Measurements from ENCODE around the gene PLAGL2. TPM values are rescaled to one million over a fixed set of nuclear protein-coding genes. Genes with fewer than 3 reads are reported as not detected.

The PLAGL2 gene
- total and polyA plus RNA-seq, 9 of the 15 experiments (the other 6 are each of a cell fraction or from before 2014, with no cell fraction given), result 3.1 to 24.3 (median 6.4) TPM

DNA sequence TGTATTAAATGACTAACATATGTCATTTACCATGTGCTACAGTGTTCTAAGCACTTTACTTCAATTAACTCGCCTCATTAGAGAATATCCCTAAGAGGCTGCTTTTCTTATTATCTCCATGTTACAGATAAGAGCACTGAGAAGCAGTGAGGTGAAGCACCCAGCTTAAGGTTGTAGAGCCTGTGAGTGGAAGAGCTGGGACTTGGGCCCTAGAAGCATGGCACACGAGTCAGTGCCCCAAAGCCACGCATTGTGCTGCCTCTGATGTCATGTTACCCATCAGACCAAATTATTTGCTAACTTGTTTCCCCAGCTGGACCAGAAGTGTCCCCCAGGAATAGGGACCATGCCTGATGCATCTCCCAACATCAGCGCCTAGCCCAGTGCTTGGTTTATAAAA lies 34.3 kb upstream of the PLAGL2 start:
- no peak for DNase-seq (ENCODE audit: extremely low read depth in 1 of 4, low spot score in 3 of 4)
- no TSS peak for BruUV-seq (replicated peaks)
- no peaks in the 10 kb centered on the region; the same call in 1 of the 2 replicates for H4K20me1 ChIP-seq (replicated peaks; ENCODE audit: control insufficient read depth, insufficient read depth, low read length)
- no peak overlapping the region for H3K9ac ChIP-seq (ENCODE audit: insufficient read depth in 1 of 2, low read depth in 2 of 2, low read length in 2 of 2)
- H3K9me3 ChIP-seq (replicated peaks; ENCODE audit: control insufficient read depth, insufficient read depth, low read depth, low read length), result no peaks in the 10 kb centered on the region
- ChIA-PET POLR2A (interaction anchor here (0.6 kb wide), 1 partner anchor 13 kb away, joined by 3 read pairs; no protein-coding TSS in a partner anchor), CTCF (ENCODE audit: low intra/inter-chr PET ratio) (no interaction called here)
- no peak overlapping the region for H3K27ac ChIP-seq (ENCODE audit: extremely low read depth, low read depth, low read length)
- no peak for FAIRE-seq
- peaks cover 3% of the 10 kb centered on the region; the same call in 1 of the 3 replicates for H3K36me3 ChIP-seq (ENCODE audit: control insufficient read depth, insufficient read depth, low read length)
- no peaks in the 10 kb centered on the region for H3K79me2 ChIP-seq (ENCODE audit: control insufficient read depth, insufficient read depth, low read length)
- no peaks in the 10 kb centered on the region for H3K4me1 ChIP-seq (replicated peaks in 1 of 2; ENCODE audit: control insufficient read depth in 2 of 2, insufficient read depth in 2 of 2, low read length in 2 of 2)
- no peak overlapping the region for H3K4me3 ChIP-seq
- intact Hi-C loops (cut with micrococcal nuclease) (no loop called here), in situ Hi-C loops (cut with MboI) (no loop called here)
- H3K27me3 ChIP-seq (ENCODE audit: control insufficient read depth in 2 of 2, insufficient read depth in 2 of 2, low read length in 2 of 2), result no peaks in the 10 kb centered on the region
- no peak overlapping the region for H3K4me2 ChIP-seq (ENCODE audit: insufficient read depth, low read length)
- no peak overlapping the region for H2AFZ ChIP-seq (ENCODE audit: low read depth, low read length)
- no peaks in the 10 kb centered on the region for H3K9me1 ChIP-seq (ENCODE audit: control insufficient read depth, insufficient read depth, low read length)
- TF ChIP-seq NONO (IDR thresholded peaks at IDR 0.05; ENCODE audit: low read depth in 2 of 2, low read length in 1 of 2), result no peak
- TF ChIP-seq SETDB1 (IDR thresholded peaks at IDR 0.05; ENCODE audit: low read length), result no peak
- no peak for TF ChIP-seq POLR2AphosphoS2 (IDR thresholded peaks at IDR 0.05; ENCODE audit: low read length)
- no peak for TF ChIP-seq DACH1 (IDR thresholded peaks at IDR 0.05; ENCODE audit: partially characterized antibody)
- TF ChIP-seq NFE2L1 (tag; IDR thresholded peaks at IDR 0.05; ENCODE audit: borderline replicate concordance, low read depth), result no peak
- no peak for TF ChIP-seq ZNF444 (CRISPR knock-in tag; IDR thresholded peaks at IDR 0.05)
- no peak for TF ChIP-seq NFRKB (IDR thresholded peaks at IDR 0.05; ENCODE audit: low read depth)
- TF ChIP-seq UBTF (IDR thresholded peaks at IDR 0.05; ENCODE audit: borderline replicate concordance in 1 of 2, low read depth in 2 of 2, low read length in 2 of 2), result no peak
- no peak for TF ChIP-seq ZNF551 (CRISPR knock-in tag; IDR thresholded peaks at IDR 0.05)
- TF ChIP-seq ZNF253 (CRISPR knock-in tag; conservative IDR thresholded peaks at IDR 0.05), result no peak
- no peak for TF ChIP-seq CBX5 (IDR thresholded peaks at IDR 0.05; ENCODE audit: borderline replicate concordance, low read depth)
- TF ChIP-seq, protein P1, sequence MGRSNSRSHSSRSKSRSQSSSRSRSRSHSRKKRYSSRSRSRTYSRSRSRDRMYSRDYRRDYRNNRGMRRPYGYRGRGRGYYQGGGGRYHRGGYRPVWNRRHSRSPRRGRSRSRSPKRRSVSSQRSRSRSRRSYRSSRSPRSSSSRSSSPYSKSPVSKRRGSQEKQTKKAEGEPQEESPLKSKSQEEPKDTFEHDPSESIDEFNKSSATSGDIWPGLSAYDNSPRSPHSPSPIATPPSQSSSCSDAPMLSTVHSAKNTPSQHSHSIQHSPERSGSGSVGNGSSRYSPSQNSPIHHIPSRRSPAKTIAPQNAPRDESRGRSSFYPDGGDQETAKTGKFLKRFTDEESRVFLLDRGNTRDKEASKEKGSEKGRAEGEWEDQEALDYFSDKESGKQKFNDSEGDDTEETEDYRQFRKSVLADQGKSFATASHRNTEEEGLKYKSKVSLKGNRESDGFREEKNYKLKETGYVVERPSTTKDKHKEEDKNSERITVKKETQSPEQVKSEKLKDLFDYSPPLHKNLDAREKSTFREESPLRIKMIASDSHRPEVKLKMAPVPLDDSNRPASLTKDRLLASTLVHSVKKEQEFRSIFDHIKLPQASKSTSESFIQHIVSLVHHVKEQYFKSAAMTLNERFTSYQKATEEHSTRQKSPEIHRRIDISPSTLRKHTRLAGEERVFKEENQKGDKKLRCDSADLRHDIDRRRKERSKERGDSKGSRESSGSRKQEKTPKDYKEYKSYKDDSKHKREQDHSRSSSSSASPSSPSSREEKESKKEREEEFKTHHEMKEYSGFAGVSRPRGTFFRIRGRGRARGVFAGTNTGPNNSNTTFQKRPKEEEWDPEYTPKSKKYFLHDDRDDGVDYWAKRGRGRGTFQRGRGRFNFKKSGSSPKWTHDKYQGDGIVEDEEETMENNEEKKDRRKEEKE (IDR thresholded peaks at IDR 0.05; ENCODE audit: borderline replicate concordance in 1 of 2, control insufficient read depth in 1 of 2, low read depth in 2 of 2, low read length in 1 of 2), result no peak
- ATAC-seq, result no peak
- 34% methylated on average over 4 of the region's 4 CpGs for WGBS (ENCODE audit: insufficient coverage, low coverage, missing lambda C conversion rate)
